ENCODE results near the gene EVC2.

GRCh38 chr4:5566991-5567390 is 141.4 kb downstream of the EVC2 start:
- TF ChIP-seq EZH2 (IDR thresholded peaks at IDR 0.05; ENCODE audit: low read length, missing control alignments): no peak
- no peak for TF ChIP-seq CTCF (conservative IDR thresholded peaks at IDR 0.05 in 1 of 2, IDR thresholded peaks at IDR 0.05 in 1 of 2; ENCODE audit: low read depth in 1 of 2, low read length in 2 of 2)
